ENCODE results near the gene COQ7. TPM values are rescaled to one million over a fixed set of nuclear protein-coding genes. Genes with fewer than 3 reads are reported as not detected.

COQ7 gene
- 10 to 100 TPM; 20.6 to 21.5 TPM for total RNA-seq

DNA sequence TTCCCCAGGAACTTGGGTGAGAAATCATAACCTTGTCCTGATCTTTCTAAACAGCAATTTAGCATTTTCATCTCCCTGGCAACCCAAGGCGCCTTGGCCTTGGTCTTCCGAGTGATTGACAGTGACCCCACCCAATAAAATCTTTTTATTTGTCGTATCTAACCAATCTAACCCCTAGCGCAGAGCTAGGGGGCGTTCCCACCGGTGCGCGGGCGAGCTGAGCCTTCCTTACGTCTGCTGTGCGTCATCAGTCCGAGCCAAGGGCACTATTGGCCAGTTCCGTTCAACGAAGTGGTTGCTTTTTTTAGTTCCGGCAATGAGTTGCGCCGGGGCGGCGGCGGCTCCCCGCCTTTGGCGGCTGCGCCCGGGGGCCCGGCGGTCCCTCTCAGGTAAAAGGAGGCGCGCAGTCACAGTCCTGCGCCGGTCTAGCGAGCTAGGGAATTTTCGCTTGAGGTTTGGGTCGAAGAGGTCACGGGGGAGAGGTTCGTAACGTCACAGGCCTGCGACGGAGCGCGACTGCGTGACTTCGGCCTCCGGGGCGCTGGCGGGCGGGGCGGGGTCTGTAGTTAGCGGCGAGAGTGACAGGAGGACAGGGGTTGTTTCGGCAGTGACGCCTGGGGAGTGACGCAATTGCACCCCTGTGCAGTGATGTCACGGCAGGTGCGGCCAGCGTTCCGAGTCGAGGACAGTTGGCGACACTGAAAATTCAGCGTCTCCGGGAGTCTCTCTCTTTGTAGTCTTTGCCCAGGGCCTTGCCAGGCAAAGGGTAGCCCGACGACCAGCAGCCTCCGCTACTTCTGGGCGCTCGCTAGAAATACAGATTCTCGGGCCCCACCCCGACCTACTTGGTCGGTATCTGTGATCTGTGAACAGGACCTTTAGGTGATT, at the start of gene COQ7:
TSS of gene COQ7 (plus strand) at position 266 of the 888 bp plus-strand sequence. CDS start at position 317, 51 bp downstream.
- ChIA-PET CTCF (interaction anchor here (1.6 kb wide), 1 partner anchor 488 kb away, joined by 4 read pairs; the partner anchor contains the start of gene VPS35L), POLR2A (interaction anchor here (0.5 to 1.6 kb wide), 4 partner anchors 14 to 278 kb away, joined by 3 to 15 read pairs (median 4); partner anchors contain the start of gene RPS15A)

- ChIA-PET POLR2A (no interaction called here), CTCF (interaction anchor here (0.6 kb wide), 1 partner anchor 23 kb away, joined by 3 read pairs; no protein-coding TSS in a partner anchor)
Measured at GRCh38 chr16:19020689-19021088, 46.7 kb upstream of the COQ7 start.

DNA sequence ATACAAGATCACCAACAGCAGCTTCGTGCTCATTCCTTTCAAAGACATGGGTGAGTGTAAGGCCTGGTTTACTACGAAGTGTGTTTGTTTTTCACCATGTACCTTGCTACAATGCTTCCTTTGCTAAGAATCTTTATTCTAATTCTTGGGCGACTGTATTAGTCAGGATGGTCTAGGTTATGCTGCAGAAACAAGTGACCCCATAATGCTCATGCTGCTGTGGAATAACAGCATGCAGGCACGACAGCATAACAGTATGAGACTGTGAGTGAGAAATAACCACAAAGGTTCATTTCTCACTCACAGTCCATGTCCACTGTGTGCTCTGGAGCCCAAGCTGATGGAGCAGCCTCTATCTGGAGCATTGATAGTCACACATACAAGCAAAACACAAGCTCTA, 45.7 kb upstream of the COQ7 start:
- POLR2A ChIA-PET, result no interaction called here
- CTCF ChIA-PET, result no interaction called here

DNA sequence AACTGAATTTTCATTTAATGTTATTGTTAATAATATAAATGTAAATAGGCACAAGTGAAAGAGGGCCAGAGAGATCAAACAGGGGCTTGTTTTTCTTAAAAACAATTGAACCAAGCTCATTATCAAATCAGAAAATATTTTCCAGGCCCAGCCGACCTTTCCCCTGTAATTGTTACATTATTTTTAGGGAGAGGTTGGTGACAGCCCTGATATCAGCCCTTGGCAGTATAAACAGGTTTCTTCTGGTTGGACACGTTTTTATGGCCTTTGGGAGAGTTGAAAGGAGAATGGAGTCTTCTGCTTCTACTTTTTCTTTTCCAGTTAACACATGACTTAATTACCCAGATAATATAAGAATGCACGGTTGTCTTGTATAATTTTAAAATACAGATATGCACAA, 40.0 kb upstream of the COQ7 start:
- ChIA-PET POLR2A (no interaction called here), CTCF (no interaction called here)

DNA sequence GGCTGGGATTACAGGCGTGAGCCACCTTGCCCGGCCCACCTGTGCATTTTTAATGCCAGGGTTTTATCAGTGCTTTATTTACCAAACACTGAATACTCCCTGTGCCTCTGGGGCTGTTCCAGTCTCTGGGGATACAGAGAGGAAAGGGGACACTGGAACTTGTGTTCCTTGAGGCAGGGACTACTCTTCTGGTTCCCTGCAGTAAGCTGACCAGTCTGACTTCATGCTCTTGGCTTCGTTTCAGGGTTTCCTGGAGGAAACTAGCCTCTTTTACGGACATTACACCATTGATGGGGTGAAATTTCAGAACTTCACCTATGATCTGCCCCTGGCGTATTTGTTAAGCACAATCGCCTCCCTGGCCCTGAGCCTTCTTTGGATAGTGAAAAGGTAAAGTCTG, 37.4 kb upstream of the COQ7 start:
- ChIA-PET POLR2A (no interaction called here), CTCF (no interaction called here)

DNA sequence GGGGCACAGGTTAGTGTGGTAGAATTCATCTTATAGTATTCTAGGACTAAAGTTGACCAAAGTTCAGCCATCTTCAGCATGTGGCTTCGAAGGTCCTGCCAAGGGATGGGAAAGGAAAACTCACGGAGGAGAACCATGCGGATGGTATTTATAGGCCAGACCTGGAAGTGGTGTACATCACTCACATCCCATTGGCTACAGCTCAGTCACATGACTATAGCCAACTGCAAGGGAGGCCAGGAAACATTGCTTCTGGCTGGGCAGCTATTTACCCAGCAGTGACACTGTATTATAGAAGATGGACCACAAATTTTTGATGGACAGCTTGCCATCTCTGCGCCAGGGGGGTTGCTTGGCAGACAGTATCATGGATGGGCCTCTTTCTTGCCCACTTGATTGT, 35.7 kb upstream of the COQ7 start:
- CTCF ChIA-PET, result no interaction called here

GRCh38 chr16:19033761-19034160, 33.7 kb upstream of the COQ7 start:
- ChIA-PET POLR2A (interaction anchor here (0.6 kb wide), 1 partner anchor 48 kb away, joined by 4 read pairs; no protein-coding TSS in a partner anchor), CTCF (no interaction called here)

More for the DNA sequence above, 35.7 kb upstream of the COQ7 start:
- POLR2A ChIA-PET, result no interaction called here

DNA sequence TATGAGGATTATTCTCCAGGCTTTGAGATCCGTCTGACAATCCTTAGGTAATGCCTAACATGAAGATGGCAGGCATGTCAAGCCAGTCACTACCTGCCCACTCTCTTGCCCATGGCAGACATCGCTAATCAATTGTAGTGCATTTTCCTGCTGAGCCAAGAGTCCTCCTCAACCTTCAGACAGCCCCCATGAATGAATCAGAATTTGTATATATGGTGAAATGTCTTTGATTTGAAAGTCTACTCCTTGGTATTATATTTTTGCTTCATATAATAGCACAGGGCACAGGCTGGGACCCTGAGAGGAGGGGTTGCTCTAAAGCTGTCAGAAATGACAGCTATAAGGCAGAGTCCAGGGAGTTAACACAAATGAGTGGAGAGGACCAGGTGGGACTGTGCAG, 27.0 kb upstream of the COQ7 start:
- ChIA-PET CTCF (no interaction called here), POLR2A (no interaction called here)

DNA sequence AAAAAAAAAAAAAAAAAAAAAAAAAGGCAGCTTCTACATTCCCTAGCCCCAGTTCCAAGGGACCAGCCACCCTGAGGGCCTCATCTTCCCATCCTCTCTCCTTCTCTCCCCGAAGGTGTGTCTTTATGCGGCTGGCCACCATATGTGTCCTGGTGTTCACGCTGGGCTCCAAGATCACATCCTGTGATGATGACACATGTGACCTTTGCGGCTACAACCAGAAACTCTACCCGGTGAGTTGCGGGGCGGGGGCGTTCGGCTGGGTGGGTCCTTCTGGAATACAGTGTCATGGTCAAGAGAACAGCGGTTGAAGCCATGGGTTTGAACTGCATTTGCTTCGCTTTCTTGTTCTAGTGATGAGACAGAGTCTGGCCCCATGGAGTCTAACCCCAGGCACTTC, 22.6 kb upstream of the COQ7 start:
- ChIA-PET POLR2A (no interaction called here), CTCF (no interaction called here)

DNA sequence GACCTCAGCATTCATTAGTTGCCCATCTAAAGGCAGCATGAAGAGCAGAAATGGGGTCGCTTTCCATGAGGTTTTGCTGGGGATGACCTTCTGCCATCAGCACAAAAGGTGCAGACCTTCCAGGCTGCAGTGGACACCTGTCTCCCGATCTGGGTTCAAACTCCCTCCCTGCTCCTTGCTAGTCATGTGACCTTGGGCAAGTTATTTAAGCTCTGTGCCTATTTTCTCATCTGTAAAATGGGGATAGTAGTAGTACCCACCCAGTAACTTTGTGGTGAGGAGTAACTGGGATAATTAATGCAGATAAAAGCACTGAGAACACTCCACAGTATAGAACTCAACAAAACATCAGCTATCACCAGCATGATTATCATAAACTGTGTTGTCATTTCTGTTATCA, 21.4 kb upstream of the COQ7 start:
- ChIA-PET CTCF (no interaction called here), POLR2A (no interaction called here)

- CTCF ChIA-PET, result no interaction called here
- POLR2A ChIA-PET, result no interaction called here
Measured at GRCh38 chr16:19062706-19063105, 4.7 kb upstream of the COQ7 start.

DNA sequence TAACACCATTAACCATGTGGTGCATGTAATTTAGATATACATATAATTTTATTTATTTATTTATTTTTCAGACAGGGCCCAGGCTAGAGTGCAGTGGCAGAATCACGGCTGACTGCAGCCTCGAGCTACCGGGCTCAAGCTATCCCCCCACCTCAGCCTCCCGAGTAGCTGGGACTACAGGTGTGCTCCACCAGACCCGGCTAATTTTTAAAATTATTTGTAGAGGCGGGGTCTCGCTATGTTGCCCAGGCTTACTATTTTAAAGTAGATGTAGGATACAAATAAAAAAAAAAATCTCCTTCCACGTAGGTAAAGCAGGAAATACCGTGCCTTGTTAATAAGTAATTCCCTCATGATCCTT, 446 bp upstream of the COQ7 start:
- ChIA-PET POLR2A (interaction anchor here (0.5 to 1.6 kb wide), 2 partner anchors 274 to 277 kb away, joined by 3 to 6 read pairs; partner anchors contain the start of gene RPS15A), CTCF (interaction anchor here (1.6 kb wide), 1 partner anchor 489 kb away, joined by 4 read pairs; the partner anchor contains the start of gene VPS35L)

DNA sequence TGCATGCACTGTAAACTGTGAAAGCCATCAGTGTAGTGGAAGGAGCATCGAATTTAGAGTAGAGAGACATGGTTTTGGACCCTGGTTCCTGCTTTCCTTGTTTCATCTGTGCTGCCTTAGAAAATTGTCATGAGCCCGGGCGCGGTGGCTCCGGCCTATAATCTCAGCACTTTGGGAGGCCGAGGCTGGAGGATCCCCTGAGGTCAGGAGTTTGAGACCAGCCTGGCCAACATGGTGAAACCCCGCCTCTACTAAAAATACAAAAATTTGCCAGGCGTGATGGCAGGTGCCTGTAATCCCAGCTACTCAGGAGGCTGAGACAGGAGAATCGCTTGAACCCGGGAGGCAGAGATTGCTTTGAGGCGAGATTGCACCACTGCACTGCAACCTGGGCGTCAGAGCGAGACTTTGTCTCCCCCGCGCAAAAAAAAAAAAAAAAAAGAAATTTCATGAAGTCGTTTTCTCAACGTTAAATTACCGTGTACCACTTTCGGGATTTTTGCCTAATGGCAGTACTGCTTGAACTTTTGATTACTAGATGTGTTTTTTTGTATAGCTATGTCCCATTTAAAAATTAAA, 912 bp downstream of the COQ7 start:
- POLR2A ChIA-PET, result interaction anchor here (0.5 to 1.6 kb wide), 5 partner anchors 14 to 1573 kb away, joined by 3 to 15 read pairs (median 6); partner anchors contain the start of gene RPS15A
- CTCF ChIA-PET, result interaction anchor here (0.7 to 1.6 kb wide), 2 partner anchors 94 to 487 kb away, joined by 3 to 4 read pairs; partner anchors contain the start of gene VPS35L

GRCh38 chr16:19071811-19072777, 4.7 kb downstream of the COQ7 start:
- ChIA-PET CTCF (no interaction called here), POLR2A (no interaction called here)

- ChIA-PET CTCF (no interaction called here), POLR2A (no interaction called here)
Measured at GRCh38 chr16:19073344-19073743, 5.9 kb downstream of the COQ7 start.

- POLR2A ChIA-PET, result no interaction called here
Measured at GRCh38 chr16:19073863-19074262, 6.4 kb downstream of the COQ7 start.

DNA sequence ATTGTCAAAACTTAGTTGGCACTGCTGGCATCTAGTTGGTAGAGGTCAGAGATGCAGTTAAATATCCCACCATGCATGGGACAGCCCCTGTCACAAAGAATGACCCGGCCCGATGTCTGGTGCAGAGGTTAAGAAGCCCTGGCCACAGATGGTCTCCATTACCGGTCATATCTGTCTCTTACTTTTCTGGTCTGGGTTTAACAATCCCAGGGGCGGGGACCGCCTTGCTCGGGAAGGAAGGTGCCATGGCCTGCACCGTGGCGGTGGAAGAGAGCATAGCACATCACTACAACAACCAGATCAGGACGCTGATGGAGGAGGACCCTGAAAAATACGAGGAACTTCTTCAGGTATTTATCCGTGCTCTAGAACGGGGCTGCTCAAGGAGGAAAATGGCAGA, 8.1 kb downstream of the COQ7 start:
- ChIA-PET CTCF (no interaction called here), POLR2A (no interaction called here)

More at GRCh38 chr16:19073863-19074262, 6.4 kb downstream of the COQ7 start:
- CTCF ChIA-PET, result no interaction called here

- POLR2A ChIA-PET, result no interaction called here
- CTCF ChIA-PET, result no interaction called here
Measured at GRCh38 chr16:19077879-19078278, 10.5 kb downstream of the COQ7 start.

DNA sequence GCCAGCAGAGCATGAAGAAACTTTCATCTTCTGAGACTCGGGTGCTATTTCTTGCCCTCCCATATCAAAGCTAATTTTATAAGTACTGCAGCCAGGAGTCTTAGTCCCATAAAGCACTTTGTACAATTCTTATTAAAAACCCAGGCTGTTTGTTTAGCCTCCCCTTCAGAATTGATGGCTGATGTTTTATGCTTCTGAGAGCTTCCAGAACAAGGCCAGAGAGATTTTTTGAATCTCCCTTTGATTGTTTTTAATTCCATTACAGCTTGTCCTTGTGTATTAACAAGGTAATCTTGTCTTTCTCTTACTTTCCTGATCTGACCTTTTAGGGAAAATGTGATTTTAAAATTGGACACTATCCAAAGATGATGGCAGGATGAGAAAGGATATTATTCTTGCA, 16.3 kb downstream of the COQ7 start:
- CTCF ChIA-PET, result no interaction called here
- POLR2A ChIA-PET, result no interaction called here

DNA sequence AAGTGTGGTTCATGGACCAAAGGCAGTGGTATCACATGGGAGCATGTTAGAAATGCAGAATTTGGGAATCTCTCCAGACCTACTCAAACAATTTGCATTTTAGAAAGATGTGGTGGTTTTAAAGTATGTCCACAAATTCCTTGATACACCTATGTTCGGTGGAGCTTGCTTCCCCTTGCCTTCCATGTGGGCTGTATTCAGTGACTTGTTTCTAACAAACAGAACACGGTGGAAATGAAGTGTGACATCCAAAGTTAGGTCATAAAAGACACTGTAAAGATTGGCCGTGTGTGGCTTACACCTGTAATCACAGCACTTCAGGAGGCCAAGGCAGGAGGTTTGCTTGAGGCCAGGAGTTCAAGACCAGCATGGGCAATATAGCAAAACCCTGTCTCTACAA, 16.7 kb downstream of the COQ7 start:
- POLR2A ChIA-PET, result interaction anchor here (0.7 kb wide), 1 partner anchor 292 kb away, joined by 3 read pairs; no protein-coding TSS in a partner anchor
- CTCF ChIA-PET, result interaction anchor here (0.6 kb wide), 1 partner anchor 295 kb away, joined by 3 read pairs; no protein-coding TSS in a partner anchor

Data from activated CD8-positive, alpha-beta memory T cell treated with anti-CD3 and anti-CD28 coated beads for 36 hours (primary cell).